BE2C (cell line): ENCODE measurements around the gene CDK3.

Source experiments
- DNase-seq: peaks from one replicate; pipeline ENCODE4 v3.0.0-alpha.2; 2020
- H3K27me3 ChIP-seq: fragments of 250-450 bp; sonication (Bioruptor Pico); 2 replicates; pipeline ENCODE4 v1.5.1; 2020; ENCODE audit warnings: mild to moderate bottlenecking
- H3K36me3 ChIP-seq: fragments of 250-450 bp; sonication (Bioruptor Pico); 2 replicates; pipeline ENCODE4 v1.5.1; 2020; ENCODE audit warnings: mild to moderate bottlenecking
- H3K4me1 ChIP-seq: fragments of 250-450 bp; sonication (Bioruptor Pico); 2 replicates; pipeline ENCODE4 v1.5.1; 2020
- H3K4me3 ChIP-seq: 2 replicates; pipeline ENCODE4 v1.5.1; 2011; ENCODE audit warnings: low read depth, low read length
- H3K9me3 ChIP-seq: fragments of 250-450 bp; sonication (Bioruptor Pico); 2 replicates; pipeline ENCODE4 v1.5.1; 2020
- CTCF ChIP-seq: IDR thresholded peaks from 2 replicates; pipeline ENCODE4 v1.5.1; 2012; ENCODE audit warnings: mild to moderate bottlenecking, low read depth, low read length

Gene CDK3

GRCh38 chr17:76014925-76015261 is 14.2 kb downstream of the CDK3 start:
- Histone ChIP-seq H3K27me3 (no peaks in the 10 kb centered on the region), H3K4me1 (peaks cover 3% of the 10 kb centered on the region; the same call in 1 of the 2 replicates), H3K36me3 (no peaks in the 10 kb centered on the region), H3K4me3 (peak overlapping the region; percentile 21), H3K9me3 (no peaks in the 10 kb centered on the region)
- TF ChIP-seq CTCF, result peak; percentile 6; the same call in 1 of the 2 replicates
- peak; percentile 66 for DNase-seq

- H3K36me3 ChIP-seq, result no peaks in the 10 kb centered on the region
- H3K27me3 ChIP-seq, result no peaks in the 10 kb centered on the region
- peaks cover 3% of the 10 kb centered on the region; the same call in 1 of the 2 replicates for H3K4me1 ChIP-seq
- H3K9me3 ChIP-seq, result no peaks in the 10 kb centered on the region
- TF ChIP-seq CTCF, result no peak
- no peak for DNase-seq
- no peak overlapping the region for H3K4me3 ChIP-seq
These were observed 17.1 kb downstream of the CDK3 start for GRCh38 chr17:76017481-76018339.

GRCh38 chr17:76018340-76018680 is 17.7 kb downstream of the CDK3 start:
- H3K4me3 ChIP-seq, result no peak overlapping the region
- no peaks in the 10 kb centered on the region for H3K9me3 ChIP-seq
- H3K4me1 ChIP-seq, result peaks cover 3% of the 10 kb centered on the region; the same call in 1 of the 2 replicates
- DNase-seq, result no peak
- no peaks in the 10 kb centered on the region for H3K36me3 ChIP-seq
- H3K27me3 ChIP-seq, result no peaks in the 10 kb centered on the region
- no peak for TF ChIP-seq CTCF

DNA sequence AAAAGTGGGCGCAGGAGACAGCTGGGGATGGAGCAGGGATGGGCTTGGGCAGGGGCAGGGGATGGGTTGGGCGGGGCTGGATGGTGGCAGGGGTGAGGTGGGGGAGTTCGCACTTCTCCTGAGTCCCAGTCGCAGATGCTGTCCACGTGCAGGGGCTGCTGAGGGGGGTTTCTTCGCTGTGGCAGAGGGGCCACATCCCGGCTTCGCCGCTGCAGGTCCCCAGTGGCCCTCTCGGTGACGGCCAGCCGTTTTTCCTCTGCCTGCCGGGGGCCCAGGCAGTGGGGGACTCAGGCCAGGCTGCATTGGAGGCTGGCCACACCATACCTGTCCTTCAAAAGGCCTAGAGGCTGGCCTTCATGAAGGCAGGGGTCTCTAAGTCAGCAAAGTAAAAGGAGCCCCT is 18.1 kb downstream of the CDK3 start:
- TF ChIP-seq CTCF, result no peak
- no peak overlapping the region for H3K4me3 ChIP-seq
- DNase-seq, result no peak
- no peaks in the 10 kb centered on the region for H3K9me3 ChIP-seq
- peaks cover 3% of the 10 kb centered on the region; the same call in 1 of the 2 replicates for H3K4me1 ChIP-seq
- H3K36me3 ChIP-seq, result no peaks in the 10 kb centered on the region
- H3K27me3 ChIP-seq, result no peaks in the 10 kb centered on the region

GRCh38 chr17:76019833-76020467 is 19.3 kb downstream of the CDK3 start:
- peaks cover 3% of the 10 kb centered on the region; the same call in 1 of the 2 replicates for H3K4me1 ChIP-seq
- TF ChIP-seq CTCF, result no peak
- H3K9me3 ChIP-seq, result no peaks in the 10 kb centered on the region
- no peaks in the 10 kb centered on the region for H3K27me3 ChIP-seq
- H3K36me3 ChIP-seq, result no peaks in the 10 kb centered on the region
- H3K4me3 ChIP-seq, result no peak overlapping the region
- DNase-seq, result no peak

- Histone ChIP-seq H3K9me3 (no peaks in the 10 kb centered on the region), H3K36me3 (no peaks in the 10 kb centered on the region), H3K27me3 (no peaks in the 10 kb centered on the region), H3K4me1 (peaks cover 3% of the 10 kb centered on the region; the same call in 1 of the 2 replicates), H3K4me3 (no peak overlapping the region)
- DNase-seq, result no peak
- no peak for TF ChIP-seq CTCF
These were observed 21.6 kb downstream of the CDK3 start for GRCh38 chr17:76022285-76022684.
